Tibial artery (tissue), 4 donors: ENCODE results near the gene SV2B.

ENCODE experiments used
- DNase-seq, 2 donors: peaks; one replicate each; pipeline ENCODE4 v3.0.0-alpha.2; 2019
- H3K27ac ChIP-seq, 2 donors: fragments of 200-600 bp; sonication (generic) in 1 of 2; 1 replicate in 1 of 2; 2 replicates in 1 of 2; pipeline ENCODE4 v1.5.1; 2018 to 2019; ENCODE audit warnings: mild to moderate bottlenecking in 1 of 2
- H3K27me3 ChIP-seq, 2 donors: fragments of 200-600 bp; sonication (generic) in 1 of 2; one replicate each; pipeline versions ENCODE4 v1.5.1 to v1.6.0; 2016 to 2019
- H3K36me3 ChIP-seq, 3 donors: fragments of 200-600 bp; sonication (generic) in 2 of 3; one replicate each; pipeline ENCODE4 v1.5.1; 2016 to 2019; ENCODE audit warnings: mild to moderate bottlenecking in 2 of 3
- H3K4me1 ChIP-seq, 4 donors: fragments of 200-600 bp; sonication (generic) in 2 of 4; 1 replicate in 3 of 4; 2 replicates in 1 of 4; pipeline ENCODE4 v1.5.1; 2016 to 2019
- H3K4me3 ChIP-seq, 2 donors: fragments of 200-600 bp; sonication (generic) in 1 of 2; 1 replicate in 1 of 2; 2 replicates in 1 of 2; pipeline ENCODE4 v1.5.1; 2018 to 2019; ENCODE audit warnings: mild to moderate bottlenecking in 2 of 2
- H3K9me3 ChIP-seq, 3 donors: fragments of 200-600 bp; sonication (generic) in 1 of 3; one replicate each; pipeline ENCODE4 v1.5.1; 2016 to 2019
- CTCF ChIP-seq, 2 experiments: fragments of 200-600 bp in 1 of 2; fragments of 450-650 bp in 1 of 2; IDR thresholded peaks; one replicate each; pipeline ENCODE4 v1.5.1; 2017 to 2019; ENCODE audit warnings: antibody characterized with exemption in 2 of 2, mild to moderate bottlenecking in 1 of 2, moderate library complexity in 1 of 2
- intact Hi-C: fragments of 100-400 bp; cut with DNase I; formaldehyde crosslinking; loops from one replicate; pipeline ENCODE4 v1.15.0; 2023; ENCODE audit warnings: low total_unique reads

Gene SV2B

GRCh38 chr15:91125162-91125561 lies 25.1 kb downstream of the SV2B start:
- H3K27ac ChIP-seq = no peak overlapping the region
- H3K9me3 ChIP-seq = no peaks in the 10 kb centered on the region
- intact Hi-C loops = no loop called here
- no peak overlapping the region for H3K4me3 ChIP-seq
- peaks cover 0 to 14% of the 10 kb centered on the region in 2 donors for H3K27me3 ChIP-seq
- H3K36me3 ChIP-seq = no peaks in the 10 kb centered on the region
- H3K4me1 ChIP-seq = no peaks in the 10 kb centered on the region
- DNase-seq = no peak
- TF ChIP-seq CTCF (IDR thresholded peaks at IDR 0.05) = no peak

- H3K4me3 ChIP-seq = no peak overlapping the region
- intact Hi-C loops = no loop called here
- no peak for DNase-seq
- TF ChIP-seq CTCF (IDR thresholded peaks at IDR 0.05) = no peak
- H3K9me3 ChIP-seq = no peaks in the 10 kb centered on the region
- no peak overlapping the region for H3K27ac ChIP-seq
- no peaks in the 10 kb centered on the region for H3K36me3 ChIP-seq
- H3K27me3 ChIP-seq = peaks cover 0 to 14% of the 10 kb centered on the region in 2 donors
- no peaks in the 10 kb centered on the region for H3K4me1 ChIP-seq
Observed at GRCh38 chr15:91126080-91126479, 26.0 kb downstream of the SV2B start.

GRCh38 chr15:91127236-91127955 lies 27.3 kb downstream of the SV2B start:
- no peak for TF ChIP-seq CTCF (IDR thresholded peaks at IDR 0.05)
- Histone ChIP-seq H3K27ac (no peak overlapping the region), H3K36me3 (no peaks in the 10 kb centered on the region), H3K27me3 (peaks cover 0 to 14% of the 10 kb centered on the region in 2 donors), H3K9me3 (no peaks in the 10 kb centered on the region), H3K4me3 (no peak overlapping the region), H3K4me1 (no peaks in the 10 kb centered on the region)
- intact Hi-C loops = no loop called here
- no peak for DNase-seq

- Histone ChIP-seq H3K4me3 (no peak overlapping the region), H3K27ac (no peak overlapping the region), H3K27me3 (peaks cover 0 to 14% of the 10 kb centered on the region in 2 donors), H3K36me3 (no peaks in the 10 kb centered on the region), H3K4me1 (no peaks in the 10 kb centered on the region), H3K9me3 (no peaks in the 10 kb centered on the region)
- no peak for TF ChIP-seq CTCF (IDR thresholded peaks at IDR 0.05)
- intact Hi-C loops = no loop called here
- DNase-seq = no peak
Observed at GRCh38 chr15:91128016-91128415, 28.0 kb downstream of the SV2B start.

GRCh38 chr15:91129436-91129835 lies 29.4 kb downstream of the SV2B start:
- intact Hi-C loops = no loop called here

More at GRCh38 chr15:91129436-91129835, 29.4 kb downstream of the SV2B start:
- no peak for DNase-seq
- no peaks in the 10 kb centered on the region for H3K9me3 ChIP-seq
- no peak for TF ChIP-seq CTCF (IDR thresholded peaks at IDR 0.05)
- H3K27me3 ChIP-seq = peaks cover 0 to 13% of the 10 kb centered on the region in 2 donors
- no peaks in the 10 kb centered on the region for H3K36me3 ChIP-seq
- H3K4me1 ChIP-seq = no peaks in the 10 kb centered on the region
- H3K4me3 ChIP-seq = no peak overlapping the region
- no peak overlapping the region for H3K27ac ChIP-seq
